IMR-90 (cell line): ENCODE data around the gene HCRTR1.

Experiments used
- BHLHE40 ChIP-seq: fragments of 150-350 bp; IDR thresholded peaks from 2 replicates; pipeline ENCODE4 v1.6.1; 2016; ENCODE audit warnings: mild to moderate bottlenecking, low read depth, low read length
- CEBPB ChIP-seq: IDR thresholded peaks from 2 replicates; pipeline ENCODE4 v1.6.1; 2012; ENCODE audit warnings: low read depth, low read length, improper control_type of control experiment
- CHD1 ChIP-seq: IDR thresholded peaks from 2 replicates; pipeline ENCODE4 v1.6.1; 2012; ENCODE audit warnings: low read depth, low read length, improper control_type of control experiment
- CTCF ChIP-seq: conservative IDR thresholded peaks from 2 replicates; pipeline ENCODE4 v1.5.1; 2012; ENCODE audit warnings: mild to moderate bottlenecking, low read depth, low read length, improper control_type of control experiment
- MXI1 ChIP-seq: IDR thresholded peaks from 2 replicates; pipeline ENCODE4 v1.6.1; 2012; ENCODE audit warnings: low read depth, mild to moderate bottlenecking, low read length, moderate library complexity, borderline replicate concordance
- NFE2L2 ChIP-seq: fragments of 150-350 bp; IDR thresholded peaks from 2 replicates; pipeline ENCODE4 v1.6.1; 2016; ENCODE audit warnings: low read depth, mild to moderate bottlenecking, low read length
- POLR2A ChIP-seq: IDR thresholded peaks from 2 replicates; pipeline ENCODE4 v1.6.1; 2012; ENCODE audit warnings: mild to moderate bottlenecking, low read depth, low read length
- RCOR1 ChIP-seq: IDR thresholded peaks from 2 replicates; pipeline ENCODE4 v1.6.1; 2012; ENCODE audit warnings: mild to moderate bottlenecking, low read length, improper control_type of control experiment; ENCODE audit not compliant: insufficient replicate concordance
- SMC3 ChIP-seq: fragments of 150-350 bp; IDR thresholded peaks from 2 replicates; pipeline ENCODE4 v1.6.1; 2016; ENCODE audit warnings: low read depth, mild to moderate bottlenecking, antibody characterized with exemption, low read length, moderate library complexity

DNA sequence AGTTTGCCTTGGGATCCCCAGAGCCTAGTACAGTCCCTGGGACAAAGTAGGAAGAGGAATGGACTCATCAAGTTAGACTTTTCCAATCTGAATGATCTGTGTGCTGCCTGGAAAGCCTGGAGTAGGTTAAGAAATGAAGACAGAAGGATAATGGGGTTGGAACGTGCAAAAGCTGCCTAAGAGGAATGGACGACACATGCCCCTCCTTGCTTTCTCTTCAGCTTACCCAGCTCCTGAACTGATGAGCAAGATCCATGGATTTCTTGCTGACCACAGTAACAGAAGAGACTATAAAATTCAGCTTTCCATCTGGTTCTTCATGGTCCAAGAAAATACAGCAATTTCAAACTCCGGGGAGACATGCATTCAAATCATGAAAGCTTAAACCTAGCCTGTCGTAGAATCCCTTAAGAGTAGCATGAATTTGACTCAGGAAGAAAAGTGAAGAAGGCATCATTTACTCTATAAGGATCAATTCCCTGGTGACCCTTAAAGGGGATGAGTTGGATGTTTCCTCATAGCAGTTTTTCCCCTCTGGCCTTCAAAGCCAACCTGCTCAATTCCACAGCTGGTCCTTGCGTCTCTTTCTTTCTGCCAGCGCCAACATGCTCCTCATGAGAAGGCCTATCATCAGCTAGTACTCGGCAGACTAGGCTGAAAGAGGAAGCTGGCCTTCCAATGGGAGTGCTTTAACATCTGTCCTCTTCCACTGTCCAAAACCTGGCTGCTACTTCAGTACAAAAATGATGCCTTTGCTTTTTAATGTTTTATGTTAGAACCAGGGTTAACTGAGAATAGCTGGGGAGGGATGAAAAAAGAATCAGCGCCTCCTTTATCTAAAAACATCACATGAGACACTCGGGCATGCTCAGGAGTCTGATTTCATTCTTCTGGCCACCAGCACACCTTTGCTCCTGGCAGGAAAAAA, 32.9 kb downstream of the HCRTR1 start:
- no peak for TF ChIP-seq CEBPB
- TF ChIP-seq CTCF, result no peak
- TF ChIP-seq CHD1, result no peak
- no peak for TF ChIP-seq RCOR1
- TF ChIP-seq SMC3, result no peak
- no peak for TF ChIP-seq BHLHE40
- no peak for TF ChIP-seq NFE2L2
- no peak for TF ChIP-seq POLR2A
- TF ChIP-seq MXI1, result no peak
